Activated T-cell treated with anti-CD3 and anti-CD28 coated beads, Interleukin-2, amount 50 U/mL, for 24 hours (primary cell): ENCODE data around the gene SLX1A.
"Not testable (repeated sequence)": the region's sequence is repeated elsewhere in the genome, so short reads cannot be mapped to it uniquely, and the experiment has no call there.

Experiments
- DNase-seq: peaks from one replicate; pipeline ENCODE4 v3.0.0-alpha.2; 2020
- H3K27ac Mint-ChIP-seq: 2 replicates; pipeline ENCODE4 v1.8.0; 2020; ENCODE audit warnings: mild to moderate bottlenecking, mixed read lengths
- H3K27me3 Mint-ChIP-seq: 2 replicates; pipeline ENCODE4 v1.8.0; 2020; ENCODE audit warnings: mixed read lengths
- H3K36me3 Mint-ChIP-seq: 2 replicates; pipeline ENCODE4 v1.8.0; 2020; ENCODE audit warnings: low read depth, mixed read lengths
- H3K4me1 Mint-ChIP-seq: 2 replicates; pipeline ENCODE4 v1.8.0; 2020; ENCODE audit warnings: low read depth, mixed read lengths
- H3K4me3 Mint-ChIP-seq: 2 replicates; pipeline ENCODE4 v1.8.0; 2020; ENCODE audit warnings: mild to moderate bottlenecking, moderate library complexity, mixed read lengths
- H3K9me3 Mint-ChIP-seq: 2 replicates; pipeline ENCODE4 v1.8.0; 2020; ENCODE audit warnings: mixed read lengths

Gene SLX1A

GRCh38 chr16:30173054-30173453, 20.6 kb upstream of the SLX1A start:
- H3K4me3 Mint-ChIP-seq = no peak overlapping the region
- no peak overlapping the region for H3K27ac Mint-ChIP-seq
- H3K4me1 Mint-ChIP-seq = no peaks in the 10 kb centered on the region
- no peaks in the 10 kb centered on the region for H3K9me3 Mint-ChIP-seq
- DNase-seq = no peak
- H3K36me3 Mint-ChIP-seq = no peaks in the 10 kb centered on the region
- H3K27me3 Mint-ChIP-seq = no peaks in the 10 kb centered on the region

- not testable (repeated sequence) for H3K27me3 Mint-ChIP-seq, H3K9me3 Mint-ChIP-seq, H3K4me1 Mint-ChIP-seq, DNase-seq, H3K36me3 Mint-ChIP-seq, H3K27ac Mint-ChIP-seq, H3K4me3 Mint-ChIP-seq
Measured at GRCh38 chr16:30176876-30177275, 16.8 kb upstream of the SLX1A start.

GRCh38 chr16:30179195-30179594, 14.5 kb upstream of the SLX1A start:
- H3K27ac Mint-ChIP-seq = no peak overlapping the region
- peaks cover 15% of the 10 kb centered on the region for H3K4me1 Mint-ChIP-seq
- H3K36me3 Mint-ChIP-seq = peaks cover 4% of the 10 kb centered on the region
- no peak overlapping the region for H3K4me3 Mint-ChIP-seq
- no peak for DNase-seq
- H3K9me3 Mint-ChIP-seq = no peaks in the 10 kb centered on the region
- H3K27me3 Mint-ChIP-seq = no peaks in the 10 kb centered on the region

GRCh38 chr16:30179931-30180330, 13.7 kb upstream of the SLX1A start:
- no peak overlapping the region for H3K27ac Mint-ChIP-seq
- H3K4me3 Mint-ChIP-seq = no peak overlapping the region

GRCh38 chr16:30180741-30181140, 12.9 kb upstream of the SLX1A start:
- H3K27me3 Mint-ChIP-seq = no peaks in the 10 kb centered on the region
- H3K4me3 Mint-ChIP-seq = no peak overlapping the region
- no peaks in the 10 kb centered on the region for H3K9me3 Mint-ChIP-seq
- peaks cover 16% of the 10 kb centered on the region for H3K4me1 Mint-ChIP-seq
- peaks cover 19% of the 10 kb centered on the region for H3K36me3 Mint-ChIP-seq
- DNase-seq = no peak
- H3K27ac Mint-ChIP-seq = no peak overlapping the region

More at GRCh38 chr16:30179931-30180330, 13.7 kb upstream of the SLX1A start:
- H3K9me3 Mint-ChIP-seq = no peaks in the 10 kb centered on the region
- peaks cover 15% of the 10 kb centered on the region for H3K4me1 Mint-ChIP-seq
- no peaks in the 10 kb centered on the region for H3K27me3 Mint-ChIP-seq
- no peak for DNase-seq
- peaks cover 11% of the 10 kb centered on the region for H3K36me3 Mint-ChIP-seq

- Mint-ChIP-seq H3K4me3 (peak within 1 kb of the TSS; percentile 99), H3K27me3 (no peaks in the 10 kb centered on the region), H3K9me3 (no peaks in the 10 kb centered on the region), H3K36me3 (peaks cover 45% of the 10 kb centered on the region), H3K27ac (peak within 1 kb of the TSS; percentile 98), H3K4me1 (peaks cover 38% of the 10 kb centered on the region)
- DNase-seq = peak; percentile 93
Measured at GRCh38 chr16:30183233-30184095, 10.2 kb upstream of the SLX1A start, which contains the start of gene CORO1A. CORO1A (plus strand) TSS chr16:30183602; CDS start chr16:30185210, 1,608 bp downstream.

GRCh38 chr16:30184096-30184890, 9.4 kb upstream of the SLX1A start:
- H3K9me3 Mint-ChIP-seq = no peaks in the 10 kb centered on the region
- peak overlapping the region; percentile 98 for H3K27ac Mint-ChIP-seq
- peaks cover 38% of the 10 kb centered on the region for H3K4me1 Mint-ChIP-seq

GRCh38 chr16:30184891-30185682, 8.6 kb upstream of the SLX1A start:
- Mint-ChIP-seq H3K36me3 (peaks cover 45% of the 10 kb centered on the region), H3K27ac (peak overlapping the region; percentile 98), H3K4me3 (peak overlapping the region; percentile 99), H3K4me1 (peaks cover 38% of the 10 kb centered on the region), H3K9me3 (no peaks in the 10 kb centered on the region), H3K27me3 (no peaks in the 10 kb centered on the region)
- no peak for DNase-seq

More at GRCh38 chr16:30184096-30184890, 9.4 kb upstream of the SLX1A start:
- Mint-ChIP-seq H3K4me3 (peak overlapping the region; percentile 99), H3K36me3 (peaks cover 45% of the 10 kb centered on the region), H3K27me3 (no peaks in the 10 kb centered on the region)
- DNase-seq = peak; percentile 80

- peaks cover 35% of the 10 kb centered on the region for H3K4me1 Mint-ChIP-seq
- peaks cover 45% of the 10 kb centered on the region for H3K36me3 Mint-ChIP-seq
- no peaks in the 10 kb centered on the region for H3K9me3 Mint-ChIP-seq
- H3K4me3 Mint-ChIP-seq = peak overlapping the region; percentile 99
- peak overlapping the region; percentile 98 for H3K27ac Mint-ChIP-seq
- H3K27me3 Mint-ChIP-seq = no peaks in the 10 kb centered on the region
- DNase-seq = peak; percentile 84
Measured at GRCh38 chr16:30185683-30186421, 7.8 kb upstream of the SLX1A start.

GRCh38 chr16:30186444-30186781, 7.3 kb upstream of the SLX1A start:
- peaks cover 45% of the 10 kb centered on the region for H3K36me3 Mint-ChIP-seq
- peak overlapping the region; percentile 98 for H3K27ac Mint-ChIP-seq
- peak overlapping the region; percentile 99 for H3K4me3 Mint-ChIP-seq
- peaks cover 32% of the 10 kb centered on the region for H3K4me1 Mint-ChIP-seq
- no peak for DNase-seq
- no peaks in the 10 kb centered on the region for H3K9me3 Mint-ChIP-seq
- H3K27me3 Mint-ChIP-seq = no peaks in the 10 kb centered on the region

- Mint-ChIP-seq H3K4me3 (peak overlapping the region; percentile 99), H3K9me3 (no peaks in the 10 kb centered on the region), H3K36me3 (peaks cover 45% of the 10 kb centered on the region), H3K27me3 (no peaks in the 10 kb centered on the region), H3K27ac (peak overlapping the region; percentile 98), H3K4me1 (peaks cover 31% of the 10 kb centered on the region)
- peak; percentile 93 for DNase-seq
Measured at GRCh38 chr16:30186782-30187555, 6.7 kb upstream of the SLX1A start.

GRCh38 chr16:30187556-30187865, 6.2 kb upstream of the SLX1A start:
- Mint-ChIP-seq H3K9me3 (no peaks in the 10 kb centered on the region), H3K36me3 (peaks cover 45% of the 10 kb centered on the region), H3K4me1 (peaks cover 25% of the 10 kb centered on the region), H3K27me3 (no peaks in the 10 kb centered on the region), H3K27ac (peak overlapping the region; percentile 98), H3K4me3 (peak overlapping the region; percentile 99)
- DNase-seq = no peak

- H3K27ac Mint-ChIP-seq = peak overlapping the region; percentile 87
- peaks cover 45% of the 10 kb centered on the region for H3K36me3 Mint-ChIP-seq
- peaks cover 23% of the 10 kb centered on the region for H3K4me1 Mint-ChIP-seq
- no peaks in the 10 kb centered on the region for H3K27me3 Mint-ChIP-seq
- peak overlapping the region; percentile 99 for H3K4me3 Mint-ChIP-seq
- no peak for DNase-seq
- no peaks in the 10 kb centered on the region for H3K9me3 Mint-ChIP-seq
Measured at GRCh38 chr16:30187971-30188561, 5.6 kb upstream of the SLX1A start.
